ENCODE measurements around the gene MICALL1.

Gene MICALL1

GRCh38 chr22:37905534-37906363, at the start of gene MICALL1:
Gene MICALL1 (plus strand): TSS chr22:37906297. CDS start chr22:37906423, 126 bp downstream.
- peak; percentile 94 for DNase-seq (ENCODE audit: low spot score)

GRCh38 chr22:37860796-37861421, 45.2 kb upstream of the MICALL1 start:
- no peak for DNase-seq (ENCODE audit: low spot score)

- no peak for DNase-seq (ENCODE audit: low spot score)
Measured at GRCh38 chr22:37862570-37863325, 43.3 kb upstream of the MICALL1 start.

GRCh38 chr22:37865510-37865909, 40.6 kb upstream of the MICALL1 start:
- DNase-seq (ENCODE audit: low spot score) = peak; percentile 56

GRCh38 chr22:37870273-37870672, 35.8 kb upstream of the MICALL1 start:
- no peak for DNase-seq (ENCODE audit: low spot score)

- no peak for DNase-seq (ENCODE audit: low spot score)
Measured at GRCh38 chr22:37880668-37881440, 25.2 kb upstream of the MICALL1 start.

- peak; percentile 8 for DNase-seq (ENCODE audit: low spot score)
Measured at GRCh38 chr22:37884420-37884819, 21.7 kb upstream of the MICALL1 start.

- DNase-seq (ENCODE audit: low spot score) = no peak
Measured at GRCh38 chr22:37887584-37888378, 18.3 kb upstream of the MICALL1 start.

GRCh38 chr22:37891926-37892325, 14.2 kb upstream of the MICALL1 start:
- DNase-seq (ENCODE audit: low spot score) = no peak

GRCh38 chr22:37892566-37893335, 13.3 kb upstream of the MICALL1 start:
- no peak for DNase-seq (ENCODE audit: low spot score)

GRCh38 chr22:37893583-37893983, 12.5 kb upstream of the MICALL1 start:
- no peak for DNase-seq (ENCODE audit: low spot score)

GRCh38 chr22:37894939-37895670, 11.0 kb upstream of the MICALL1 start:
- no peak for DNase-seq (ENCODE audit: low spot score)

GRCh38 chr22:37896181-37896592, 9.9 kb upstream of the MICALL1 start:
- no peak for DNase-seq (ENCODE audit: low spot score)

GRCh38 chr22:37896939-37897338, 9.2 kb upstream of the MICALL1 start:
- no peak for DNase-seq (ENCODE audit: low spot score)

- DNase-seq (ENCODE audit: low spot score) = no peak
Measured at GRCh38 chr22:37897807-37898206, 8.3 kb upstream of the MICALL1 start.

GRCh38 chr22:37898441-37899181, 7.5 kb upstream of the MICALL1 start:
- DNase-seq (ENCODE audit: low spot score) = no peak

GRCh38 chr22:37904572-37905533, 1.2 kb upstream of the MICALL1 start:
- DNase-seq (ENCODE audit: low spot score) = no peak

Measured in D341Med (cell line).